Stimulated activated CD4-positive, alpha-beta T cell treated with anti-CD3 and anti-CD28 coated beads, Interleukin-15, amount 100 ng/mL, for 48 hours (primary cell): ENCODE results near the gene SLC35A5.

Experiments
- DNase-seq, 2 donors: peaks; one replicate each; pipeline ENCODE4 v3.0.0-alpha.2; 2020; ENCODE audit warnings: low read depth in 2 of 2

The SLC35A5 gene

DNA sequence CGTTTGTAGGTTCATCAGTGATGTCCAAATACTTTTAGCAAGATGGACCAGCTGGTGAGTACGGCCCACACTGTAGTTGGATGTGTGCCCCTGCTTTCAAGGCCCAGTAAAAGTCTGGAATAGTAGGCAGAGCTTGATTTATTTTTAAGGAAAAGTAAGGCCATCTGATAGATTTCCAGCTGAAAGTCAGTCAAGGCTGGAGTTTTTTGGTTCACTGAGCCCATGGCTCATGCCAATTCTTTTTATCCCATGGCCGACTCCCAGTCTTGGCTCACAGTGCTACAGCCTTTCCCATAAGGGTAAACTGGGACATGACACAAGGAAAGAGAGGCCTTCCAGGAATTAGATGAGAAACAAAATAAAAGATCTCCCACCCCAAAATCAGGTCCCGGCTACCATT, 65.6 kb downstream of the SLC35A5 start:
- no peak for DNase-seq

DNA sequence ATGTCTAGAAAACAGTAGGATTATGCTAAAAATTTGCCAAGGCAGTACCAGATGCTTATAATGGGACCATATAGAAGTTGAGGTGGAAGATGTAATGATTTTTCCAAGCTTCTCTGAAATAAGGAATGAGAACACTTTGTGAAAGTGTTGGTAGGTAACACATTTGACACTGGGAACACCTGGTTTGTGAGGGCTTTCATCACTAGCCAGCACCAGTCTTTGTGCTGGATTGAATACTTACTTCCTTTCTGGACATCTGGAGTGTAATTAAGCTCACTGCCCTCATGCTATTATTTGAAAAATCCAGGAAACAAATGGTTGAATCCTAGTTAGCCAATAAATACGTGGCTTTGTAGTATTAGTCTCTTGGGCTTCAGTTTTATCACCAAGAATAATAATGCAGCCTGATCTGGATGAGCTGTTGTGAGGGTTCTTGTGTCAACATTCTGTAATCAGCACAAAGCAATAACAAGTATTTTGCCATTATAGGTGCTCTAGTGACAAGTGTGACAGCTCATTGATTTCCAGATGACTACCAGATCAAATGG, 66.1 kb downstream of the SLC35A5 start:
- DNase-seq, result no peak

DNA sequence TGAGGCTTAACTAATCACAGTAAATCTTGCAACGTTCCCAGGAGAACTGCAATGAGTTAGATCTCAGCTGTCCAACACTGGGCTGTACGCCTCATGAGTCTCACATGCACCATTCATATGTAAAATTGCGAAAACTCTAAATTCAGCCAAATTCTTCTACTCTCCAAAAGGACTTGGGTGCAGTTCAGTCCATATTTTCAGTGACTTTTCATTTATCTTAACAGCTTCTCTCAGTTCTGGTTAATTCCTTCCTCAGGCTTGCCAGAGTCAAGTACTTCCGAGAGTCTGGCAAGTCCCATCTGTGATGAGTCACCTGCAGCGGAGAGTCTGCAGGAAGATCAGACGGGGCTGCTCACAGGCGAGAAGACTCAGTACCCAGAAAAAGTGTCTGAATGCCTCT, 67.6 kb downstream of the SLC35A5 start:
- DNase-seq, result no peak

DNA sequence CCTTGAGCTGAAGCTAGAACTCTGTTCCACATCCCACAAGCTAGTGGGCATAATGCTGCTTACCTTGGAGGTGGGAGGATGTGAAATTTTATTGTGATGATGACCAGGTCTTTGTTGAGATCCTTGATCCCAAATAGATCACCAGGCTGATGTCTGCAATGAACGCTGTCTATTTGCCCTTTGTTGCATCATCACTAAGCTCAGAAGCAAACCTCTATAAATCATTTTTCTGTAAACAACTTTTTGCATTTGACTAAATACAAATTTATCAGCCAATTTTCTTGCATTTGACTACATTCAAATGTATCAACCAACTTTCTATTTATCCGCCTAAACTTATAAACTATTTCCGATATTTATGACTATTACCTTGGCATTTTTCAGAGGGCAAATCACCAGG, 69.4 kb downstream of the SLC35A5 start:
- DNase-seq, result no peak

DNA sequence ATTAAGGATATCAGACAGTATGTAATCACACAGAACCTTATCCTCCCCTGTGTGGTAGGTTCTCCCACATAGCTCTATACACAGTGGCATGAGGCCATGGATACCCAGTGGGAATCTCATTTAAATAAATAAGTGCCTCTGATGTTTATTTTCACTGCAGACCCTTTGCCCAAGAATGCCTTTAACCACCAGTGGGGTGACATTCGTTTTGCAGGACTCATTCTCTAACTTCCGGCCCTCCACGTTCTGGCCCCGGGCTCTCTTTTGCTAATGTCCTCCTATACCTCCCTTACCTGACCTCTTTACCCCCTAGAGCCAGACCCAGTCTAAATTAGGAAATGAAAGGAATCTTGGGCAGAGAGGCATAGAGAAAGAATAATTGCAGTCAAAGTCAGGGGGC, 70.8 kb downstream of the SLC35A5 start:
- DNase-seq, result no peak

DNA sequence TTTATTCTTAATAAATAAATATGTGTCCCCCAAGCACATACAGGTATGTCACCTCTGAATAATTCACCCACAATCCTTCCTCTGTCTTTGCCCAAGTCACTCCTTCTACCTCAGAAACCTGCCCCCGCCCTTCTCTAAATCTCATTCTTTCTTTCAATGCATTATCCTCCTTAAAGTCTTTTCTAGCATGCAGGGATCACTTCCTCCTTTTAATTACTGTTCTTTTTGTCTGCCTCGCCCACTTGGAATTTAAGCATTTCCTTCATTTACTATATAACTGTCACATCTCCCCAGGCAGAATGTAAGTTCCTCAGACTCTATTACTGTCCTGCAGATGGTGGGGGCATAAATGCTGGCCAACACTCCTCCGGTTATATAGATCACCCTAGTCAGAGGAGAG, 71.3 kb downstream of the SLC35A5 start:
- DNase-seq, result no peak

DNA sequence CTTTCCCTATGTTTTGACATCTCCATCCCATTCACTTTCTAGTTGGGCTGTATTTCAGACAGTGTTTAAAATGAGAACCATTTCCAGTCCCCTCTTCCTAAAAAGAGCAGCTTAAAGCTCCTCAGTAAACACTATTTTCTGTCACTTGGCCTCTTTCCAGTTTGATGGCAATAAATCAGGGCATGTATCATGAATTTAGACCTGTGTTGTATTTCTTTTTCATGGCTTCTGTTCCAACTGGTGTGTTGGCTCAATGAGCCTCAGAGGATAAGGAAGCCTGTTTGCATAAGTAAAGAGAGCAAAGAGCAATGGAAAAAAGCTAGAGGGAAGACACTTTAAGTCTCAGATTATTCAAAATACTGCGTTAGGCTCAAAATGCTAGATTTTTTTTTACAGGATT, 71.9 kb downstream of the SLC35A5 start:
- no peak for DNase-seq

DNA sequence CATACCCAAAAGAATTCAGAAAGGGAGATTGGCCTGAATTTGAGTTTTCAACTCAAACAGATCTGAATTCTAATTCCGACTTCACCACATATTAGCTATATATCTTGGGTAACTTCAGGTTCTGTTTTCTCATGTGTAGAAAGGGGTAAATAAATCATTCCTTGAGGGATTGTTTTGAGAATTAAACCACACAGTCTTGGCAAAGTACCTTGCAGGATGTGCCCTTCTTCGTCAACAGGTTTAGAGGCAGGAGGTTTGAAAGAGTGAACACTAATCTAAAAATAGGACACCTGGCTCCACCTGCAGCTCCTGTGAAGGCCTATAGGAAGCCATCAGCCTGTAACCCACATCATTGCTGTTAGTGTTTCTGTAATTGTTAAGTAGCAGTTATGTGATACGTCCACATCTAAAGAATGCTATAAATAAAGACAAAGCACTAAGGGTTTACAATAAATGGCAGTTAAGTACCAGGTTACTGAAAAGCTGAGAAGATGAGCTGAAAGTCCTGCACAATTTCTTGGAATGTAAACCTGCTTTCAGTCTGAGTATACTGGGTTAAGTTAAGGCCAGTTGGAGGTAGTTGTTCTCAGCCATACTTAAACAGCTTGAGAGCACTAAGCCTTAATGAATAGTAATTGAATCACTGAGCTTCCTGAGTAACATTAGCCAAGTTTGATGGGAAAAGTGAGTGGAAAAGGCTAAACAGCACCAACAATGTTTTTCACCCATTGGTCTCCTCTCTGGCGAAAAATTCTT, 73.1 kb downstream of the SLC35A5 start:
- no peak for DNase-seq
